Measurements from ENCODE around the gene DPP7.
"Not testable (repeated sequence)": the region's sequence is repeated elsewhere in the genome, so short reads cannot be mapped to it uniquely, and the experiment has no call there.

The DPP7 gene

DNA sequence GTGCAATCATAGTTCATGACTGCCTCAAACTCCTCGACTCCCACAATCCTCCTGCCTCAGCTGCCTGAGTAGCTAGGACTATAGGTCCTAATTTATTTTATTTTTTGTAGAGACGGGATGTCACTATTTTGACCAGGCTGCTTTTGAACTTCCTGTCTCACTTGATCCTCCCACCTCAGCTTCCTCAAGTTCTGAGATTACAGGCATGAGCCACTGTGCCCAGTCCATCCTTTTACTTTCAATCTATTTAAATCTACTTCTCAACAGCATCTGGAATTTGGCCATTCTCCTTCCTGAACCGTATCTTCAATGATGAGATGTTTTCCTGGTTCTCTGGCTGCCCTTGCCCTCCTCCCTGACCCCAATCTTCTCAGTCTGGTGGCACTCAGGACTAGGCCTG is 12.3 kb upstream of the DPP7 start:
- DNase-seq (ENCODE audit: insufficient read length, low spot score) (no peak), FAIRE-seq (no peak)
- TF ChIP-seq CTCF (IDR thresholded peaks at IDR 0.05; ENCODE audit: insufficient read depth, missing control alignments), result no peak

GRCh38 chr9:137123952-137124462 is 9.5 kb upstream of the DPP7 start:
- not testable (repeated sequence) for FAIRE-seq

GRCh38 chr9:137123468-137123837 is 8.9 kb upstream of the DPP7 start:
- FAIRE-seq, result no peak
- TF ChIP-seq CTCF (IDR thresholded peaks at IDR 0.05; ENCODE audit: insufficient read depth, missing control alignments), result no peak

More at GRCh38 chr9:137123952-137124462, 9.5 kb upstream of the DPP7 start:
- not testable (repeated sequence) for DNase-seq (ENCODE audit: insufficient read length, low spot score)

GRCh38 chr9:137122796-137123467 is 8.4 kb upstream of the DPP7 start:
- not testable (repeated sequence) for FAIRE-seq

More at GRCh38 chr9:137123468-137123837, 8.9 kb upstream of the DPP7 start:
- no peak for DNase-seq (ENCODE audit: insufficient read length, low spot score)

DNA sequence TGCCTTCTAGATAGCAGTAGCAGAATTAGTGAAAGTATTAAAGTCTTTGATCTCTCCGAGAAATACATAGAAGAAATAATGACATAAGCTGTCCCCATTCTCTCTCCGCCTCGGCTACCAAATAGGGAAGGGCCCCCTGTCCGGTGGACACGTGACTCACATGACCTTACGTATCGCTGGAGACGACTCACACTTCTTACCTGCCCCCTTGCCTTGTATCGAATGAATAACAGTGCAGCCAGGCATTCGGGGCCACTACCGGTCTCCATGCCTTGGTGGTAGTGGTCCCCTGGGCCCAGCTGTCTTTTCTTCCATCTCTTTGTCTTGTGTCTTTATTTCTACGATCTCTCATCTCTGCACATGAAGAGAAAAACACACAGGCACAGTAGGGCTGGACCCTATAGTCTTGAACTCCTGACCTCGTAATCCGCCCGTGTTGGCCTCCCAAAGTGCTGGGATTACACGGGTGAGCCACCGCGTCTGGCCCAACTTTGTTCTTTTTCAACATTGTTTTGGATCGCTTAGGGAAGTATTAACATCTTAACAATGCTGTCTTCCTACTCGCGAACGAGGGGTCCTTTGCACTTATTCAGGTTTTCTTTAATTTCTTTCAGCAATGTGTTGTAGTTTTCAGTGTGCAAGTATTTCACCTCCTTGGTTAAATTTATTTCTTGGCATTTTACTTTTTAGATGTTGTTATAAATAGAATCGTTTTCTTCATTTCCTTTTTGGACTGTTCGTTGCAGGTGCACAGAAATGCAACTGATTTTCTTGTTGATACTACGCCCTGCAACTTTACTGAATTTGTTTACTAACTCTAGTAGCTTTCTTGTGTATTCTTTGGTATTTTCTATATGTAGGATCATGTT is 7.6 kb upstream of the DPP7 start:
- DNase-seq (ENCODE audit: insufficient read length, low spot score); FAIRE-seq: not testable (repeated sequence)

More at GRCh38 chr9:137122796-137123467, 8.4 kb upstream of the DPP7 start:
- DNase-seq (ENCODE audit: insufficient read length, low spot score), result not testable (repeated sequence)

GRCh38 chr9:137118092-137118603 is 3.6 kb upstream of the DPP7 start:
- not testable (repeated sequence) for DNase-seq (ENCODE audit: insufficient read length, low spot score); FAIRE-seq

DNA sequence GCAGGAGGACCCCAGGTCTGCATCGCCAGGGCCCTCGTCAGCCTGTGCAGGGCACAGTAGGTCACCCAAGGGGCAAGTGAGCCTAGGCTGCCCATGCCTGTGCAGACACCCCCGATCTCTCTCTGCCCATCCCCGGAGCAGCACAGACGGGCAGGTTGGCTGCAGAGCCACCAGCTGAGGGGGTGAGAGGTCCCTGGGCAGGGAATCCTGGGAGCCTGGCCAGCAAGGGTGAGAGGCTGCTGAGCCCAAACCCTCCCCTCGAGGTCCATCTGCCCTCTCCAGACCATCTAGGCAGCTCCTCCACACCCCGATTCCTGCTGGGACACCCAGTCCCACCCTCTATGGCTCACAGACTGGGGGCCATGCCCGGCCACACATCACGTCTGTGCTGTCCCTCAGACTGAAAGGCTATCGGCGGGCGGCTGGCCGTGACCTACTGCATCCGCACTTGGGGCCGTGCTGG is 2.8 kb upstream of the DPP7 start:
- no peak for TF ChIP-seq CTCF (IDR thresholded peaks at IDR 0.05; ENCODE audit: insufficient read depth, missing control alignments)
- no peak for DNase-seq (ENCODE audit: insufficient read length, low spot score)
- no peak for FAIRE-seq

DNA sequence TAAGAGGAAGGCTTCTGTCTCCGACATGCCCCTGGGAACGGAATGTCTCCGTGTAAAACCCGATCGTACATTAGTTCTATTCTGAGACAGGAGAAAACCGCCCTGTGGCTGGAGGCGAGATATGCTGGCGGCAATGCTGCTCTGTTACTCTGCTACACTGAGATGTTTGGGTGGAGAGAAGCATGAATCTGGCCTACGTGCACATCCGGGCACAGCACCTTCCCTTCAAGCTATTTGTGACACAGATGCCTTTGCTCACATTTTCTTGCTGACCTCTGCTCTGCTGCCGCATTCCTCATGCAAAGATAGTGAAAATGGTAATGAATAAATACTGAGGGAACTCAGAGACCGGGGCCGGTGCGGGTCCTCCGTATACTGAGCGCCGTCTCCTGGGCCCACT is 2.2 kb upstream of the DPP7 start:
- DNase-seq (ENCODE audit: insufficient read length, low spot score) (no peak), FAIRE-seq (no peak)
- TF ChIP-seq CTCF (IDR thresholded peaks at IDR 0.05; ENCODE audit: insufficient read depth, missing control alignments), result no peak

DNA sequence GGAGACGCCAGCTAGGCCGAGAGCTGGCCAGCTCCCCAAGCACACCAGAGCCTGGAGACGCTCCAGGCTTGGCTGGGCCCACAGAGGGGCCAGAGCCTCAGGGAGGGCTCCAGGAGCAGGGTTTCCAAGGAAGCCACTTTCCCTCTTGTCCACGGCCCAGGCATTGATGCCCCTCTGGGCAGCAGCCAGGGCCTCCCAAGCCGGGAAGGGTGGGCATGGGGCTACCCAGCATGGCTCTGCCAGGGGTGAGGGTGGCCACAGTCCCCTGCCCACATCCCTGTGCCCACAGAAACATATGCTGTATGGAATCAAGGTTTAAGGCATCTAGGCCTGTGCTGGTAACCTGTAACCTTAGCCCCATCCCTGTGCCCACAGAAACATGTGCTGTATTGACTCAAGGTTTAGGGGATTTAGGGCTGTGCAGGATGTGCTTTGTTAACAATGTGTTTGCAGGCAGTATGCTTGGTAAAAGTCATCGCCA is 1.5 kb upstream of the DPP7 start:
- FAIRE-seq, result no peak
- no peak for TF ChIP-seq CTCF (IDR thresholded peaks at IDR 0.05; ENCODE audit: insufficient read depth, missing control alignments)
- DNase-seq (ENCODE audit: insufficient read length, low spot score), result no peak
